ENCODE measurements around the gene TMEM30B.

TMEM30B gene

GRCh38 chr14:61234215-61234916, 46.8 kb downstream of the TMEM30B start:
- no peak for DNase-seq (ENCODE audit: low read depth in 1 of 2, low spot score in 1 of 2)
- in situ Hi-C loops (cut with HindIII; ENCODE audit: low pct_unique_long_range_greater_than_20kb, low sequenced_read_pairs) = no loop called here
- no peak for TF ChIP-seq JUND (IDR thresholded peaks at IDR 0.05; ENCODE audit: low read depth)

DNA sequence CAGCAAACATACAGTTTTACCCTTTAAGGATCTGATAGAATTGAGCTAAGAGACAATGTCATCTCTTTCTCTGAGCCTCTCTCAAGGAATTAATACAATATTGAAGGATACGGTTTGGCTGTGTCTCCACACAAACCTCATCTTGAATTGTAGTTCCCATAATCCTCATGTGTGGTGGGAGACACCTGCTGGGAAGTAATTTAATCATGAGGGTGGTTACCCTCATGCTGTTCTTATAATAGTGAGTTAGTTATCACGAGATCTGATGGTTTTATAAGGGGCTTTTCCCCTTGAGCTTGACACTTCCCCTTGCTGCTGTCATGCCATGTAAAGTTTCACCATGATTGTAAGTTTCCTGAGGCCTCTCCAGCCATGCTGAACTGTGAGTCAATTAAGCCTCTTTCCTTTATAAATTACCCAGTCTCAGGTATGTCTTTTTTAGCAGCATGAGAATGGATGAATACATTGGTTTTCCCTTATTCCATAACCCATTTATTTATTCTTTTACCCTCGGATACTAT, 47.6 kb downstream of the TMEM30B start:
- no peak for DNase-seq (ENCODE audit: low read depth in 1 of 2, low spot score in 1 of 2)
- no peak for TF ChIP-seq JUND (IDR thresholded peaks at IDR 0.05; ENCODE audit: low read depth)
- in situ Hi-C loops (cut with HindIII; ENCODE audit: low pct_unique_long_range_greater_than_20kb, low sequenced_read_pairs) = no loop called here

DNA sequence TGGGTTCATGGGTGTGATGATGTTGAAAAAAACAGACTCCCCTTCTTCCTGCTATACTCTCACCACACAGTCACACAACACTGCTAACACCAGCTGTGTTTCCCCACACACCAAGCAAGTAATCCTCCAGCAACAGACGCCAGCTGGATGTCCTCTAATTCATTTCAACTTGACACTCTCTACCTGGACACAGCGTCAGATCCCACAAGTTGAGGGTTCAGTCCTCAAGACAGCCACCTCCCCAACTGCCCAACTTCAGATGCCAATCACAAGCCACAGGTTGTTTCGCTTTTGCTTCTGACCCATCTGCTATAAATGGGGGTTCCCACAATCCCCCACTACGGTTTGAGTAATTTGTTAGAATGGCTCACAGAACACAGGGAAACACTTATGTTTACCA, 49.3 kb downstream of the TMEM30B start:
- no peak for TF ChIP-seq JUND (IDR thresholded peaks at IDR 0.05; ENCODE audit: low read depth)
- DNase-seq (ENCODE audit: low read depth in 1 of 2, low spot score in 1 of 2) = no peak
- in situ Hi-C loops (cut with HindIII; ENCODE audit: low pct_unique_long_range_greater_than_20kb, low sequenced_read_pairs) = no loop called here

DNA sequence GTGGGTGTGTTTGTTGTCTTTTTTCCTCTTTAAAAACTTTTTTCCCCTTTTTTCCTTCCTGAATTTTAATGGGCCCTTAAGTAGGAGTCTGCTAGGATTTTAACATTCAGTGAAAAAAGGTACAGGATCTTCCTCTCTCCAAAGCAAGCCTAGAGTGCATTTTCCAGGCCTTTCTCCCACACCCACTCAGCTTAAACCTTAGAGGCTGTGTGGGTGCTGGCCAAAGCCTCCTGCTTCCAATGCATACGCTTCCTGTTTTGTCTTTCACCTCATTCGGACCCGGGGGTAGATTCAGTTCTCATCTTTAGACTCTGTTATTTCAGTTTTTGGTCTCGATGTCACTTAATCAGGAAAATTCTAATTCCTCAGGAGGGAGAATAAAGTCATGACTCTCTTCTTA, 51.2 kb downstream of the TMEM30B start:
- in situ Hi-C loops (cut with HindIII; ENCODE audit: low pct_unique_long_range_greater_than_20kb, low sequenced_read_pairs) = no loop called here
- TF ChIP-seq JUND (IDR thresholded peaks at IDR 0.05; ENCODE audit: low read depth) = no peak
- DNase-seq (ENCODE audit: low read depth in 1 of 2, low spot score in 1 of 2) = no peak

- TF ChIP-seq JUND (IDR thresholded peaks at IDR 0.05; ENCODE audit: low read depth) = no peak
- in situ Hi-C loops (cut with HindIII; ENCODE audit: low pct_unique_long_range_greater_than_20kb, low sequenced_read_pairs) = no loop called here
- DNase-seq (ENCODE audit: low read depth in 1 of 2, low spot score in 1 of 2) = no peak
These were observed 51.7 kb downstream of the TMEM30B start for GRCh38 chr14:61229475-61229888.

- DNase-seq (ENCODE audit: low read depth in 1 of 2, low spot score in 1 of 2) = no peak
- in situ Hi-C loops (cut with HindIII; ENCODE audit: low pct_unique_long_range_greater_than_20kb, low sequenced_read_pairs) = no loop called here
- no peak for TF ChIP-seq JUND (IDR thresholded peaks at IDR 0.05; ENCODE audit: low read depth)
These were observed 53.1 kb downstream of the TMEM30B start for GRCh38 chr14:61227884-61228591.
